Cardiac muscle cell (in vitro differentiated cells and primary cell): ENCODE measurements around the gene HBB. TPM values are rescaled to one million over a fixed set of nuclear protein-coding genes. Genes with fewer than 3 reads are reported as not detected.

Source experiments
- DNase-seq, 2 donors: peaks; one replicate each; pipeline versions ENCODE4 v3.0.0 to v3.0.0-alpha.2; 2010 to 2017; ENCODE audit warnings: low read depth in 1 of 2, low spot score in 1 of 2
- H3K27ac ChIP-seq: fragments of 200-600 bp; sonication (generic); 2 replicates; pipeline ENCODE4 v1.5.1; 2016
- H3K27me3 ChIP-seq: fragments of 200-600 bp; sonication (generic); 2 replicates; pipeline ENCODE4 v1.6.0; 2016; ENCODE audit warnings: control low read depth
- H3K36me3 ChIP-seq: fragments of 200-600 bp; sonication (generic); 2 replicates; pipeline ENCODE4 v1.5.1; 2016; ENCODE audit warnings: control low read depth
- H3K4me1 ChIP-seq: fragments of 200-600 bp; sonication (generic); 2 replicates; pipeline ENCODE4 v1.8.1; 2017; ENCODE audit warnings: low read depth, mild to moderate bottlenecking, mixed run types
- H3K4me3 ChIP-seq: fragments of 200-600 bp; sonication (generic); 2 replicates; pipeline ENCODE4 v1.5.1; 2016; ENCODE audit warnings: mild to moderate bottlenecking
- H3K9me3 ChIP-seq: fragments of 200-600 bp; sonication (generic); 2 replicates; pipeline ENCODE4 v1.5.1; 2017; ENCODE audit warnings: low read depth, mild to moderate bottlenecking, control low read depth
- polyA plus RNA-seq: library from polyadenylated mRNA; unstranded; fragments of >200 nt; fragmentation: Nextera tagmentation; extraction: Ambion mirVana; gene quantifications from 2 replicates; pipeline ENCODE4 v1.2.1, GENCODE V29; 2016
- total RNA-seq: library from RNA; depleted of rRNA; stranded (reverse); fragments of >200 nt; gene quantifications from 2 replicates; pipeline ENCODE4 v1.2.3, GENCODE V29; 2016
- TF ChIP-seq, protein P1 (sequence below): IDR thresholded peaks from 2 replicates; pipeline ENCODE4 v1.5.1; 2012; ENCODE audit warnings: low read depth, mild to moderate bottlenecking, low read length

The HBB gene
- total and polyA plus RNA-seq, 2 experiments from 2014 or later = not detected

- Histone ChIP-seq H3K4me1 (no peaks in the 10 kb centered on the region), H3K36me3 (no peaks in the 10 kb centered on the region), H3K4me3 (no peak overlapping the region), H3K9me3 (no peaks in the 10 kb centered on the region), H3K27me3 (no peaks in the 10 kb centered on the region), H3K27ac (no peak overlapping the region)
- TF ChIP-seq, protein P1, sequence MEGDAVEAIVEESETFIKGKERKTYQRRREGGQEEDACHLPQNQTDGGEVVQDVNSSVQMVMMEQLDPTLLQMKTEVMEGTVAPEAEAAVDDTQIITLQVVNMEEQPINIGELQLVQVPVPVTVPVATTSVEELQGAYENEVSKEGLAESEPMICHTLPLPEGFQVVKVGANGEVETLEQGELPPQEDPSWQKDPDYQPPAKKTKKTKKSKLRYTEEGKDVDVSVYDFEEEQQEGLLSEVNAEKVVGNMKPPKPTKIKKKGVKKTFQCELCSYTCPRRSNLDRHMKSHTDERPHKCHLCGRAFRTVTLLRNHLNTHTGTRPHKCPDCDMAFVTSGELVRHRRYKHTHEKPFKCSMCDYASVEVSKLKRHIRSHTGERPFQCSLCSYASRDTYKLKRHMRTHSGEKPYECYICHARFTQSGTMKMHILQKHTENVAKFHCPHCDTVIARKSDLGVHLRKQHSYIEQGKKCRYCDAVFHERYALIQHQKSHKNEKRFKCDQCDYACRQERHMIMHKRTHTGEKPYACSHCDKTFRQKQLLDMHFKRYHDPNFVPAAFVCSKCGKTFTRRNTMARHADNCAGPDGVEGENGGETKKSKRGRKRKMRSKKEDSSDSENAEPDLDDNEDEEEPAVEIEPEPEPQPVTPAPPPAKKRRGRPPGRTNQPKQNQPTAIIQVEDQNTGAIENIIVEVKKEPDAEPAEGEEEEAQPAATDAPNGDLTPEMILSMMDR = no peak
- no peak for DNase-seq
Measured at GRCh38 chr11:5197536-5197935, 29.3 kb downstream of the HBB start.

DNA sequence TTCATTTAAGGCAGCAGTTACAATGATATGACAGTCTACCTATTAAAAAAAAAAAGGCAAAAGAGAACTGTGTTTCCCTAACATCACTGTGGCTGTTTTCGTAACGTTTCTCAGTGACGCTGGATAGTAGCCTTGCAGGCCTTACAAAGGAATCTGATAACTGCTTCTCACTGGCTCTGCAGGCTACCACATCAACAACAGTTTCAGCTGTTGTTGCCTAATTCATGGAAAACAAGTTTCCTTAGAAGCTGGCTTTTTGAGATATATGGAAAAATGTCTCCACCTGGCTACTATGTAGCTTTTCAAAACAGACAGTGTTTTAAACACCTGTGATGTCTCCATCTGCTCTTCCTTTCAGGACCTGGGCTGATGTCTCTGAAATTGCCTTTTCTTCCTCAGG, 30.1 kb downstream of the HBB start:
- Histone ChIP-seq H3K4me3 (no peak overlapping the region), H3K9me3 (no peaks in the 10 kb centered on the region), H3K4me1 (no peaks in the 10 kb centered on the region), H3K27me3 (no peaks in the 10 kb centered on the region), H3K27ac (no peak overlapping the region), H3K36me3 (no peaks in the 10 kb centered on the region)
- TF ChIP-seq, protein P1 = no peak
- DNase-seq = no peak

DNA sequence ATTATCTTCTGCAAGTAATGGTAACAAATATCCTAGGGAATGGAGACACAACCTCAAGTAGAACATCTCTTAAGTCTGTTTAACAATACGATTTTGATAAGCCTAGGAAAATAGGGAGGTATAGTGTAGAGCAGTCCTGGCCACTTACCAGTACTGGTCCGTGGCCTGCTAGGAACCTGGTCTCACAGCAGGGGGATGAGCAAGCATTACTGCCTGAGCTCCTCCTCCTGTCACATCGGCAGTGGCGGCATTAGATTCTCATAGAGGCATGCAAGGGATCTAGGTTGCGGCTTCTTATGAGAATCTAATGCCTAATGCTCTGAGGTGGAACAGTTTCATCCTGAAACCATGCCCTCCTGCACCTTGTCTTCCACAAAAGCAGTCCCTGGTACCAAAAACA, 30.8 kb downstream of the HBB start:
- Histone ChIP-seq H3K4me3 (no peak overlapping the region), H3K27me3 (no peaks in the 10 kb centered on the region), H3K36me3 (no peaks in the 10 kb centered on the region), H3K27ac (no peak overlapping the region), H3K4me1 (no peaks in the 10 kb centered on the region), H3K9me3 (no peaks in the 10 kb centered on the region)
- TF ChIP-seq, protein P1 = no peak
- no peak for DNase-seq

GRCh38 chr11:5192738-5193137, 34.1 kb downstream of the HBB start:
- no peaks in the 10 kb centered on the region for H3K4me1 ChIP-seq
- H3K36me3 ChIP-seq = no peaks in the 10 kb centered on the region
- H3K4me3 ChIP-seq = no peak overlapping the region
- no peaks in the 10 kb centered on the region for H3K27me3 ChIP-seq
- no peak overlapping the region for H3K27ac ChIP-seq
- no peak for DNase-seq
- no peaks in the 10 kb centered on the region for H3K9me3 ChIP-seq
- TF ChIP-seq, protein P1 = no peak

DNA sequence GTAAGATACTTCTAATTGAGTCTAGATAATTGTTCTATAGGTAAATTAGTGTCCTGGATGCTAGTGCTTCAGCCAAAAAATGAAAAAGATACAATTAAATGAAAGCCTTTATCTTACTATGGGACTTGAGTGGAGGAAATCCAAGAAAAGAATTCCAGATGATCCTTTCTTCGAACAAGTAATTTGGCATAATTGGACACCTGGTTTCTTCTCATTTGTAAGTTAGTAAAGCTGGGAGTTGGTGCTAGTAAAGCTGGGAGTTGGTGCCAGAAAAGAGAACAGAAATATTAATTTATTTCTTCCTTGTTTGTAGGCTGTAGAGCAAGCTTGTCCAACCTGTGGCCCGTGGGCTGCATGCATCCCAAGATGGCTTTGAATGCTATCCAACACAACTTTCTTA, 38.7 kb downstream of the HBB start:
- Histone ChIP-seq H3K9me3 (no peaks in the 10 kb centered on the region), H3K4me1 (no peaks in the 10 kb centered on the region), H3K27ac (no peak overlapping the region), H3K36me3 (no peaks in the 10 kb centered on the region), H3K27me3 (no peaks in the 10 kb centered on the region), H3K4me3 (no peak overlapping the region)
- DNase-seq = no peak
- TF ChIP-seq, protein P1 = no peak
